Activated effector memory CD4-positive, alpha-beta T cell treated with Interleukin-2 at 50 U/mL for 16 hours (primary cell): ENCODE results near the gene PRKCE.

ENCODE experiments used
- DNase-seq: peaks from one replicate; pipeline ENCODE4 v3.0.0-alpha.2; 2020

Gene PRKCE

DNA sequence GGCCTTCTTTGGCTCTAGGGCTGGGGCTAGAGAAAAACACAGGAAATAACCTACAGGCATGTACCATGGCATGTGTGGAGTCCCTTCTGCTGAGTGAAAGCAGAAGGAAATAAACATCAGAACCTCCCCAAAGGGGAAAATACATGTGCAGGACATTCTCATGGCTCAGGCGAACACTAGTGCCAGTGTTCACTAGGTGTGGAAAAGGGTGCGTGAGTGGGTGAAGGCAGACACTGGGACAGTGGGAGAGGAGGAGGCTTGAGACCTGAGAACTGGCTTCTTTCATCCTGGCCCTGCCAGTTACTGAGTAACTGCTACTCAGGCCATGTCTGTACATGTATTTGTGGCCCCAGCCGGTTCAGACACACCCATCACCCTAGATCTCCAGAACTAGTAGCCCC, 268.2 kb downstream of the PRKCE start:
- no peak for DNase-seq

- DNase-seq = no peak
Observed at GRCh38 chr2:45921921-45922320, 270.4 kb downstream of the PRKCE start.

GRCh38 chr2:45922577-45922988, 271.1 kb downstream of the PRKCE start:
- no peak for DNase-seq

DNA sequence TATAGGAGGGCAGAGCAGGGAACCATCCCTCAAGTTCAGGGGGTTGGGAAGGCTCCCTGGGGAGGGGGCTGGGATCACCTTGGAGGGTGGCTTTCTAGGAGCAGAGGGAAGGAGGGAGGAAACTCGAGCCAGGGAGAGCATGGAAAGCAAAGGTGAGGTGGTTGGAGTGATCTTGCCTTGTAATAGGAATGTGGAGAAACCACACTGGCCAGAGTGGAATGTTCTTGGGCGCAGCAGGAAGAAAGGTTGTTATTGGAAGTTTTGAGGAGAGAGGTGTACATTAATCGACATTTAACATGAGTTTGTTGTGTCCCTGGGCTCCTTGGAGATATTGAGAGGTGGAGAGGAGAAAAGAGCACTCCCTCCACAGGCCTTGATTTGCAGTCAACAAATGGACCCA, 272.2 kb downstream of the PRKCE start:
- no peak for DNase-seq

GRCh38 chr2:45925026-45925425, 273.6 kb downstream of the PRKCE start:
- DNase-seq = no peak

DNA sequence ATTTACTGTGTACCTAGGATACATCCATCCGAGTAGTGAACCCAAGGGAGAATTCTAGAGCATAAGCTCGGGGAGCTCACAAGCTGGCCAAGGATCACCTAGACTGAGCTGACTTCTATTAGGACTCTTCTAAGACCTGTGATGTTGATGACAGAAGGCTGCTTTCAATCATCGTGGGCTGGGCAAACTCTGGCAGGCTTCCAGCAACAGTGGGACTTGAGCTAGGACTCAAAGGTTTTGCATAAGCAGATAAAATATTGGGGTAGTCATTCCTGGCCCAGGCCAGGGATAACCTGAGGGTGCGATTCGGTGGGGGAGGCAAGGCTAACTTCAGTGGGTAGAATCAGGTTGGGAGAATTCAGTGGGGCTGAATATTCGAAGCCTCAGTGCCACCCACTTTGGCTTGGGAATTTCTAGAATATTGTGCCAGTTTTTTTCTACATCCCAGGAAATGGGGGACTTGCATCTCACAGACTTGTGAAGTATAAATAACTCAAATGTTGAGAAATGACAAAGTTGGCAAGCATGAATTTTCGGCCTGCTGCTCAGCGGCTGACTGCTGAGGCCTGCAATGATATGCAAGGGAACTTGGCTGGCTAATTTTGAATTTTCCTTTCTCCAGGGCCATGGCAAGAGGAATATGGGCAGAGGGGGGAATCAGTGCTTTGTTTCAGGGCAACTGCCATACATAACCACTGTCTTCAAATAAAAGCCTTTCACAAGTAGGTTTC, 274.3 kb downstream of the PRKCE start:
- no peak for DNase-seq

GRCh38 chr2:45928946-45929345, 277.5 kb downstream of the PRKCE start:
- no peak for DNase-seq

- DNase-seq = no peak
Observed at GRCh38 chr2:45929674-45930395, 278.4 kb downstream of the PRKCE start.

DNA sequence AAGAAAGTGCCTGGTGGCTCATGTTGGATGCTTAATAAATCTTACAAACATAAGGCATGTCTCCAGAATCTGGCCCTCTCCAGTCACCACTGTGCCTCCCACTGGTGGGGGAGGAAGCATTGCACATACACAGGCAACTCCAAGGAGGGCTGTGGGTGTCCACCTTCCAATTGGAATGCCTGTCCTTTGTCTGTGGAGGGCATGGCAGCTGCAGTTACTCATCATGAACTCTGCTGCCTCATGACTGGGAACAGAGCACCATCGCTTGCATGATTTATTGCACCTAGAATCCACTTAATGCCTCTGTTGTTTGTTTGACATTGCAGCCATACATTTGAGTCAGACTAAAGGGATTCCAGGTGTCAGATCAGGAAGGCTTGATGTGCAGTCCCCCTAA, 278.9 kb downstream of the PRKCE start:
- no peak for DNase-seq

GRCh38 chr2:45932278-45932975, 281.0 kb downstream of the PRKCE start:
- no peak for DNase-seq

DNA sequence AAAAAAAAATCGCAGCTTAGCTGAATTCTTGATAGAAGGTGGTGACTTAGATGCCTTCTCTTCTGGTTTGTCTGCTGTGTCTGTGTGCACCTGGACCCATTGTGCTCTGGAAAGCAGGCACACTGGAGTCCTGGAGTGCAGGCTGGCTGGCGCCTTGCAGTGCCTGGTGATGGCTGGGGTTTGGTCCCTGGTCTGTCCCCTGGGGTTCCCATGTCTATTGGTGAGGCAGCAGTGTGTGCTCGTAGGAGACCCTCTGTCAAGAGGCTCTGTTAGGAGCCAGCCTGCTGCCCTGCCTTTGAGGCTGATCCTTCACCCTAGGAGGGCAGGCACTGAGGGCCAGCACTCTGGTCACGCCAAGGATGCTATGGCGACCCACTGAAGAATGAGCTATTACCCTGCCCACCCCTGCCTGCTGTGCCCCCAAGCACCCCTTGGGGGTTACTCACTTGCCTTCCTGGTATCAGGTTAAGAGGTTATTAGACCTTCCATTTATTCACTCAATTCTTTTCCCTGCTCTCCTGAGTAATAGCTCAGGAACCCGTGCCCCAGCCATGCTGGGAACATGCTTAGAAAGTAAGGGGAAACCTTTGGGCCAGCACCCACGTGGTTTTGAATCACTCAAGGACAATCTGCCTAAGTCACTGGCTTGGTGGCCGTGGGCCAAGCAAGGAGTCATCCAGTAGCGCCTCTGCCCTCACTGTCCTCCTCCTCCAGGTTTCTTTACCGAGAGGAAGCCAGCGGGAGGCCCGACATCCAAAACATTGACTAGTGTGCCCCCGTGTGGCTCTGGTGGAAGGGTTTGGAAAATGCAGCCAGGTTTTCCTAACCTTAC, 284.5 kb downstream of the PRKCE start:
- DNase-seq = no peak

- DNase-seq = no peak
Observed at GRCh38 chr2:45936623-45936979, 285.1 kb downstream of the PRKCE start.

GRCh38 chr2:45937990-45938389, 286.5 kb downstream of the PRKCE start:
- DNase-seq = no peak

DNA sequence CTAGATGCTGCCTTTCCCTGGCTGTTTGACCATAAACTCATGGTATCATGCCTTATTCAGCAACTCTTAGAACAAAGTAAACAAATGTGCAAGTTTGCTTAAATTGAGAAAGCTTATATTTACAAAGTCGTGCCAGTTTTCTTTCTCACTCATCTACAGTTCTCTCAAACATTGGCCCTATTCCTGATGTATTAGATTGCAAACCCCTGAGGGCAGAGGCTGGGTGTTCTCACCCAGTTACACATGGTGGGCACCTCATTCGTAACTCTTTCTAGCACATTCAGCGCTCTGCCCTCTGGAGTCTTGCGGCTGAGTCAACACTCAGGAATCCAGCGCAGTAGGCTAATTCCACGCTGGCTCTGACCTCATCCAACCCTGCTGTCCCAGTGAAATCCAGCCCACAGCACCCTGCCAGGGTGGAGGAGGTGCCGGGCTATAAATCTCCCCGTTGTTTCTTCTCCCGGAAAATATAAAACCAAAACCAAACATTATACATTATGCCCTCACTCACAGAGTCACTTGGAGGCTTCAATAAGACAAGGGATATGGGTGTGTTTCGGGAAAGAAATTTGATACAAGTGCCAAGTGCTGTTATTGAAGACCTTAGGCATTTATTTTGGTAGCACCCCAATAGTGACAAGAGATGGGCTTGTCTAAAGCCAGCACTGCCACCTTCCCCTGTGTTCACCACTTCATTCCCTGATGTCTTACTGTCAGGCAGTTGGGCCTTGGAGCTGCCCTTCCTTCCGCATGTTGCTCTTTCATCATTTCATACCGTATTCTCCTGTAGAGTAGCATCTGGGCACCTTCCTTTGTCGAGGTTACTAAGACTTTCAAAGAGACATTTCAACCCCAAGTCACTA, 287.4 kb downstream of the PRKCE start:
- no peak for DNase-seq

DNA sequence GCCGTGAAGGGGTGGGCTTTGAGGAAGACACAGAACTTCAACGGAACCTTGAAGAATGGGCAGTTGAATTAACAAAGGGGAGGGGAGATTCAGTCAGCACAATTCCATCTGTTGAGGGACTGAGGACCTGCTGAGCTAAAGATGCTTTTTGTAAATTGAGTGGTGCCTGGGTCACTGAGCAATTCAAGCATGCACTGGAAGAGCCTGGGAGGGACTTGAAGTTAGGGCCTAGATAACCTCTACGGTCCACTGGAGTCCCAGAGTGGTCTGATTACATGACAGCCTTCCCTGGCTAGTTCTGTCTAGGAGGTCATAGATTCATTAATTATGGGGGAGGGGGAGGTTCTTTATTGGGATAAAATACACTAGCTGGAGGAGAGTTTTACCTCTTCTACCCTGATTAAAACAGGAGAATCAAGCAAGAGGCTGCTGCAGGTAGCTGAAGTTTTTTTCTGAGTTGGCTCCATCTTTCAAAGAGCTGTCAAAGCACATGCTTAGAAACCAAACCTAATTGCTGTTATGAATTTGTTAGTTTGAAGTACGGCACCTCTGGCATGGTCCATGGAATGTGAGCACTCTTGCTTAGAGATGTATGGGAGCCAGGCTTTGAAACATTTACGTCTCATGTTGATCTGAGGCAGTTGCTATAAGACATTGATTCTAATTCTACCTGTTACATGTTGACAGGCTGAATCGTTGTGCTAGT, 290.2 kb downstream of the PRKCE start:
- no peak for DNase-seq

DNA sequence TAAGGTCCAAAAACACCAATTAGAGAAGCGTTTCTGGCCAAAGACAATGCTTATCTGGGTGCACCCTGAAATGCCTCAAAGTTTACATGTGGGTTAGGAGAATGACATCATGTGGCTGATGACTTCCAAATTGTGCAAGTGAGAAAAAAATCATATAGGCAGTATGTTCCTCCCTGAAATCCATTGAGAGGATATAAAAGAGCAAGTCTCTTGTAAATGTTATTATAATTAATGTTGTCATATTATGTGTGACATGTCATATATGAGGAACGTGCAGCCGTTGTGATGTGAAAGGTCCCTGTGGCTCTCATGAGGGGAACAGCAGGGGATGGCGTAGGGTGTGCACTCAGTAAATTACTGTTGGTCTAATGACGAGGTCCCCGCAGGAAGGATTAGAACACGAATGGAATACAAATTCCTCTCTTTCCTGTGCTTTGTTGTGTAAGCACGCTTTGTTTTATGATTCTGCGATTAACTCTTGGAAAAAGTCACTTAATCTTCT, 290.8 kb downstream of the PRKCE start:
- DNase-seq = no peak

- DNase-seq = no peak
Observed at GRCh38 chr2:45943219-45944044, 292.0 kb downstream of the PRKCE start.

- no peak for DNase-seq
Observed at GRCh38 chr2:45944074-45944473, 292.6 kb downstream of the PRKCE start.

- no peak for DNase-seq
Observed at GRCh38 chr2:45945302-45945717, 293.8 kb downstream of the PRKCE start.

DNA sequence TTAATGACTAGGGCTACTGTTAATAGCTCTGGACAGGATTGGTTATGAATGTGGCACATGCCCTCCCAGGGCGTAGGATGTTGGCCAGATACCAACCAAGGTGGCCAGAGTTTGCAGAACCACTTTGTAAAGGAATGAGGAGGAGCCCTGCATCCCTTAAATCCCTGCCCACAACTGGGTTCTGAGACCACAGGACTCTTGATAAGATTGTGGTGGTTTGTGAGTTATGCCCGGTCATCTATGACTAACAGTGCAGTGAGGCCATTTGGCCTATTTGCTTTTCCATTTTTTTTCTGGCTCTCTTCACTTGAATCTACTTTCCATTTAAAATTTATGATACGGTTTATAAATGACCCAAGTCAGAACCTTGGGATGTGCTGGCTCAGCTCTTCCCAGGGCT, 294.5 kb downstream of the PRKCE start:
- DNase-seq = no peak
